SK-N-SH treated with all-trans-retinoic acid at 6 μM for 48 hours (cell line): ENCODE results near the gene SDK1.

ENCODE experiments used
- ATAC-seq: fragments of 200-7000 bp; cut with Tn5 transposase; 3 replicates; pipeline ENCODE4 v1.9.1; 2020; ENCODE audit warnings: mild to moderate bottlenecking, moderate library complexity
- ARNTL ChIP-seq: fragments of 450-650 bp; formaldehyde crosslinking; IDR thresholded peaks from 2 replicates; pipeline ENCODE4 v1.5.0; 2020; ENCODE audit warnings: low read depth, mild to moderate bottlenecking, moderate library complexity, borderline replicate concordance
- CREB5 ChIP-seq: fragments of 250-450 bp; sonication (Bioruptor Pico); IDR thresholded peaks from 2 replicates; pipeline ENCODE4 v1.5.1; 2020; ENCODE audit warnings: low read depth, mild to moderate bottlenecking, moderate library complexity
- CSDC2 ChIP-seq: fragments of 250-450 bp; sonication (Bioruptor Pico); IDR thresholded peaks from 2 replicates; pipeline ENCODE4 v1.5.0; 2020; ENCODE audit warnings: mild to moderate bottlenecking, moderate library complexity
- CSRNP3 ChIP-seq: fragments of 250-450 bp; sonication (Bioruptor Pico); IDR thresholded peaks from 2 replicates; pipeline ENCODE4 v1.5.1; 2021; ENCODE audit warnings: mild to moderate bottlenecking, moderate library complexity
- ESRRG ChIP-seq: fragments of 250-450 bp; sonication (Bioruptor Pico); IDR thresholded peaks from 2 replicates; pipeline ENCODE4 v1.6.1; 2021; ENCODE audit warnings: mild to moderate bottlenecking
- GLIS3 ChIP-seq: fragments of 250-450 bp; sonication (Bioruptor Pico); IDR thresholded peaks from 2 replicates; pipeline ENCODE4 v1.5.0; 2020; ENCODE audit warnings: mild to moderate bottlenecking, moderate library complexity
- ISL1 ChIP-seq: fragments of 250-450 bp; sonication (Bioruptor Pico); IDR thresholded peaks from 2 replicates; pipeline ENCODE4 v2.1.2; 2022; ENCODE audit warnings: mild to moderate bottlenecking, moderate library complexity
- OSR1 ChIP-seq: fragments of 250-450 bp; sonication (Bioruptor Pico); IDR thresholded peaks from 2 replicates; pipeline ENCODE4 v1.8.0; 2022; ENCODE audit warnings: moderate library complexity, mild to moderate bottlenecking, inconsistent platforms
- POU6F1 ChIP-seq: fragments of 250-450 bp; sonication (Bioruptor Pico); IDR thresholded peaks from 2 replicates; pipeline ENCODE4 v1.8.0; 2021; ENCODE audit warnings: low read depth, mild to moderate bottlenecking, moderate library complexity, borderline replicate concordance
- PPARA ChIP-seq: fragments of 250-450 bp; sonication (Bioruptor Pico); IDR thresholded peaks from 2 replicates; pipeline ENCODE4 v1.5.0; 2020; ENCODE audit warnings: mild to moderate bottlenecking, borderline replicate concordance
- RARB ChIP-seq: fragments of 250-450 bp; sonication (Bioruptor Pico); IDR thresholded peaks from 2 replicates; pipeline ENCODE4 v1.8.0; 2021; ENCODE audit warnings: mild to moderate bottlenecking, moderate library complexity
- SNAI2 ChIP-seq: fragments of 250-450 bp; sonication (Bioruptor Pico); IDR thresholded peaks from 2 replicates; pipeline ENCODE4 v1.5.0; 2020; ENCODE audit warnings: mild to moderate bottlenecking, moderate library complexity
- TCF4 ChIP-seq: fragments of 250-450 bp; sonication (Bioruptor Pico); IDR thresholded peaks from 2 replicates; pipeline ENCODE4 v1.8.0; 2021; ENCODE audit warnings: mild to moderate bottlenecking, moderate library complexity, borderline replicate concordance
- TSHZ2 ChIP-seq: fragments of 250-450 bp; sonication (Bioruptor Pico); IDR thresholded peaks from 2 replicates; pipeline ENCODE4 v1.5.0; 2020; ENCODE audit warnings: mild to moderate bottlenecking, moderate library complexity
- ZFP3 ChIP-seq: fragments of 250-450 bp; sonication (Bioruptor Pico); IDR thresholded peaks from 2 replicates; pipeline ENCODE4 v1.5.0; 2020; ENCODE audit warnings: mild to moderate bottlenecking, moderate library complexity
- ZFP30 ChIP-seq: fragments of 450-650 bp; formaldehyde crosslinking; IDR thresholded peaks from 2 replicates; pipeline ENCODE4 v1.5.0; 2022; ENCODE audit warnings: mild to moderate bottlenecking, moderate library complexity
- ZNF565 ChIP-seq: fragments of 450-650 bp; formaldehyde crosslinking; conservative IDR thresholded peaks from 2 replicates; pipeline ENCODE4 v1.5.0; 2020; ENCODE audit warnings: low read depth, mild to moderate bottlenecking, moderate library complexity
- ZNF70 ChIP-seq: fragments of 450-650 bp; formaldehyde crosslinking; IDR thresholded peaks from 2 replicates; pipeline ENCODE4 v1.5.0; 2020; ENCODE audit warnings: mild to moderate bottlenecking, moderate library complexity
- ZNF8 ChIP-seq: fragments of 450-650 bp; formaldehyde crosslinking; IDR thresholded peaks from 2 replicates; pipeline ENCODE4 v1.5.0; 2020; ENCODE audit warnings: mild to moderate bottlenecking, moderate library complexity

The SDK1 gene

GRCh38 chr7:4026941-4027486 lies 726.0 kb downstream of the SDK1 start:
- ATAC-seq: no peak
- no peak for TF ChIP-seq ISL1 (CRISPR knock-in tag)
- no peak for TF ChIP-seq ESRRG (CRISPR knock-in tag)
- TF ChIP-seq RARB (CRISPR knock-in tag): no peak
- TF ChIP-seq SNAI2 (CRISPR knock-in tag): no peak
- no peak for TF ChIP-seq ZFP3 (CRISPR knock-in tag)
- no peak for TF ChIP-seq ZNF8
- TF ChIP-seq PPARA: no peak
- TF ChIP-seq POU6F1 (CRISPR knock-in tag): no peak
- no peak for TF ChIP-seq GLIS3
- TF ChIP-seq ZNF70: no peak
- no peak for TF ChIP-seq ZFP30
- no peak for TF ChIP-seq ARNTL (CRISPR knock-in tag)
- no peak for TF ChIP-seq CSRNP3 (CRISPR knock-in tag)
- TF ChIP-seq OSR1 (CRISPR knock-in tag): no peak
- no peak for TF ChIP-seq ZNF565 (CRISPR knock-in tag)

- no peak for ATAC-seq
- TF ChIP-seq TCF4 (CRISPR knock-in tag): no peak
- no peak for TF ChIP-seq ZFP3 (CRISPR knock-in tag)
- TF ChIP-seq CSDC2: no peak
- no peak for TF ChIP-seq POU6F1 (CRISPR knock-in tag)
- no peak for TF ChIP-seq ESRRG (CRISPR knock-in tag)
- no peak for TF ChIP-seq RARB (CRISPR knock-in tag)
- no peak for TF ChIP-seq GLIS3
Measured at GRCh38 chr7:4028221-4028620, 727.2 kb downstream of the SDK1 start.

GRCh38 chr7:4029941-4030340 lies 728.9 kb downstream of the SDK1 start:
- no peak for TF ChIP-seq OSR1 (CRISPR knock-in tag)
- TF ChIP-seq TSHZ2: no peak
- no peak for TF ChIP-seq RARB (CRISPR knock-in tag)
- no peak for TF ChIP-seq CREB5 (CRISPR knock-in tag)
- TF ChIP-seq ZNF8: no peak
- no peak for TF ChIP-seq POU6F1 (CRISPR knock-in tag)
- TF ChIP-seq CSRNP3 (CRISPR knock-in tag): no peak
- no peak for TF ChIP-seq CSDC2
- TF ChIP-seq ISL1 (CRISPR knock-in tag): no peak
- no peak for TF ChIP-seq ZFP3 (CRISPR knock-in tag)
- TF ChIP-seq SNAI2 (CRISPR knock-in tag): no peak
- no peak for TF ChIP-seq TCF4 (CRISPR knock-in tag)
- TF ChIP-seq ZFP30: no peak
- TF ChIP-seq PPARA: no peak
- TF ChIP-seq, all 23 proteins: peak for 0
- no peak for ATAC-seq
